Activated T-cell treated with anti-CD3 and anti-CD28 coated beads for 24 hours (primary cell): ENCODE data around the gene EPB41L4B.

Source experiments
- DNase-seq: peaks from one replicate; pipeline ENCODE4 v3.0.0-alpha.2; 2020; ENCODE audit warnings: low read depth

Gene EPB41L4B

GRCh38 chr9:109269839-109270238, 51.0 kb downstream of the EPB41L4B start:
- no peak for DNase-seq

GRCh38 chr9:109269081-109269480, 51.8 kb downstream of the EPB41L4B start:
- no peak for DNase-seq

- DNase-seq = no peak
Observed at GRCh38 chr9:109267555-109267954, 53.3 kb downstream of the EPB41L4B start.

- DNase-seq = no peak
Observed at GRCh38 chr9:109264877-109265587, 55.8 kb downstream of the EPB41L4B start.

GRCh38 chr9:109263358-109263757, 57.5 kb downstream of the EPB41L4B start:
- DNase-seq = no peak

- no peak for DNase-seq
Observed at GRCh38 chr9:109258481-109259302, 62.2 kb downstream of the EPB41L4B start.

GRCh38 chr9:109256336-109256735, 64.5 kb downstream of the EPB41L4B start:
- no peak for DNase-seq

- DNase-seq = no peak
Observed at GRCh38 chr9:109255394-109255793, 65.5 kb downstream of the EPB41L4B start.

- no peak for DNase-seq
Observed at GRCh38 chr9:109254317-109254716, 66.5 kb downstream of the EPB41L4B start.

- no peak for DNase-seq
Observed at GRCh38 chr9:109253637-109254284, 67.1 kb downstream of the EPB41L4B start.

GRCh38 chr9:109253241-109253636, 67.6 kb downstream of the EPB41L4B start:
- DNase-seq = no peak

- no peak for DNase-seq
Observed at GRCh38 chr9:109252291-109252690, 68.6 kb downstream of the EPB41L4B start.

- DNase-seq = no peak
Observed at GRCh38 chr9:109251776-109252106, 69.1 kb downstream of the EPB41L4B start.

GRCh38 chr9:109251080-109251775, 69.6 kb downstream of the EPB41L4B start:
- DNase-seq = no peak

- DNase-seq = no peak
Observed at GRCh38 chr9:109250771-109251079, 70.1 kb downstream of the EPB41L4B start.

- no peak for DNase-seq
Observed at GRCh38 chr9:109250311-109250741, 70.5 kb downstream of the EPB41L4B start.

- no peak for DNase-seq
Observed at GRCh38 chr9:109249615-109250014, 71.2 kb downstream of the EPB41L4B start.

- no peak for DNase-seq
Observed at GRCh38 chr9:109248133-109248581, 72.7 kb downstream of the EPB41L4B start.

GRCh38 chr9:109247228-109247627, 73.6 kb downstream of the EPB41L4B start:
- no peak for DNase-seq

GRCh38 chr9:109246533-109246932, 74.3 kb downstream of the EPB41L4B start:
- DNase-seq = no peak

GRCh38 chr9:109245310-109245897, 75.5 kb downstream of the EPB41L4B start:
- DNase-seq = no peak
